Testis (tissue), 2 donors: Measurements from ENCODE around the gene PDE6A.

ENCODE experiments used
- CTCF ChIP-seq, 3 experiments: fragments of 450-650 bp in 2 of 3; fragments of 200-600 bp in 1 of 3; sonication (generic) in 1 of 3; IDR thresholded peaks; one replicate each; pipeline ENCODE4 v1.5.1; 2016 to 2019; ENCODE audit warnings: antibody characterized with exemption in 3 of 3, mild to moderate bottlenecking in 2 of 3, moderate library complexity in 1 of 3
- POLR2A ChIP-seq: fragments of 450-650 bp; IDR thresholded peaks from one replicate; pipeline ENCODE4 v1.6.1; 2017; ENCODE audit warnings: antibody characterized with exemption, mild to moderate bottlenecking, moderate library complexity

- TF ChIP-seq CTCF (IDR thresholded peaks at IDR 0.05) (peak in 1 of 3 experiments; percentile 7), POLR2A (no peak)
These were observed 2.4 kb downstream of the PDE6A start for GRCh38 chr5:149942199-149942598.
